CD4-positive, alpha-beta T cell (primary cell): ENCODE data around the gene MON2. TPM values are rescaled to one million over a fixed set of nuclear protein-coding genes. Genes with fewer than 3 reads are reported as not detected.

Experiments used
- ATAC-seq: fragments of 200-7000 bp; cut with Tn5 transposase; one replicate; pipeline ENCODE4 v1.10.0; 2022; ENCODE audit warnings: mild to moderate bottlenecking; ENCODE audit not compliant: poor library complexity
- CTCF ChIA-PET: fragments of 350-600 bp; sonication (Branson Sonifier 250); formaldehyde crosslinking; loops from one replicate; lab custom pipeline; 2021; ENCODE audit warnings: antibody characterized with exemption, inconsistent platforms; lab: Charles Lee
- POLR2A ChIA-PET: fragments of 350-600 bp; sonication (Branson Sonifier 250); formaldehyde crosslinking; loops from one replicate; lab custom pipeline; 2021; ENCODE audit warnings: antibody characterized with exemption, inconsistent platforms; lab: Charles Lee
- DNase-seq, 14 experiments: peaks; one replicate each; pipeline ENCODE4 v3.0.0-alpha.2; 2013 to 2020; ENCODE audit warnings: mixed read lengths in 2 of 14
- H3K27ac ChIP-seq, 2 donors: one replicate each; pipeline versions ENCODE4 v1.5.1 to v1.7.0; 2013; ENCODE audit warnings: low read length in 2 of 2, low read depth in 1 of 2, mild to moderate bottlenecking in 1 of 2
- H3K27me3 ChIP-seq, 2 experiments: 1 replicate in 1 of 2; 2 replicates in 1 of 2; pipeline versions ENCODE4 v1.6.1 to v1.7.0; 2013; ENCODE audit warnings: low read length in 2 of 2, control low read depth in 1 of 2, mild to moderate bottlenecking in 1 of 2, moderate library complexity in 1 of 2; ENCODE audit not compliant: insufficient read depth in 2 of 2, control insufficient read depth in 1 of 2
- H3K36me3 ChIP-seq: one replicate; pipeline ENCODE4 v1.6.1; 2013; ENCODE audit warnings: low read length, control low read depth; ENCODE audit not compliant: insufficient read depth
- H3K4me1 ChIP-seq: one replicate; pipeline ENCODE4 v1.6.1; 2013; ENCODE audit warnings: low read length, control low read depth; ENCODE audit not compliant: insufficient read depth
- H3K4me3 ChIP-seq: one replicate; pipeline ENCODE4 v1.5.1; 2013; ENCODE audit warnings: mild to moderate bottlenecking, low read length, moderate library complexity
- H3K9me3 ChIP-seq, 2 experiments: 1 replicate in 1 of 2; 2 replicates in 1 of 2; pipeline versions ENCODE4 v1.6.1 to v1.7.0; 2013; ENCODE audit warnings: low read length in 2 of 2, mild to moderate bottlenecking in 2 of 2, control low read depth in 1 of 2, moderate library complexity in 1 of 2; ENCODE audit not compliant: control insufficient read depth in 1 of 2, insufficient read depth in 1 of 2
- H3K27ac Mint-ChIP-seq: one replicate; pipeline ENCODE4 v1.8.0; 2020; ENCODE audit warnings: mixed read lengths
- H3K27me3 Mint-ChIP-seq: one replicate; pipeline ENCODE4 v1.8.0; 2021; ENCODE audit warnings: mixed read lengths
- H3K36me3 Mint-ChIP-seq: one replicate; pipeline ENCODE4 v1.8.0; 2021; ENCODE audit warnings: low read depth, mixed read lengths
- H3K4me1 Mint-ChIP-seq: one replicate; pipeline ENCODE4 v1.8.0; 2021; ENCODE audit warnings: low read depth, mixed read lengths
- H3K4me3 Mint-ChIP-seq: one replicate; pipeline ENCODE4 v1.8.0; 2020; ENCODE audit warnings: mild to moderate bottlenecking, mixed read lengths
- H3K9me3 Mint-ChIP-seq: one replicate; pipeline ENCODE4 v1.8.0; 2020; ENCODE audit warnings: mixed read lengths
- intact Hi-C, 2 experiments: fragments of 100-400 bp; cut with DNase I in 1 of 2; cut with micrococcal nuclease in 1 of 2; formaldehyde crosslinking; loops; one replicate each; pipeline versions ENCODE4 v1.15.1 to v1.9.0; 2023 to 2025; cut with DNase I, micrococcal nuclease
- total RNA-seq, 174 experiments: library from RNA in 2 of 174; stranded (reverse) in 2 of 174; gene quantifications; one replicate each; pipeline ENCODE4 v1.2.3 and lab custom pipeline; 2021 to 2026
- TF ChIP-seq, protein P1 (sequence below): fragments of 200-600 bp; IDR thresholded peaks from one replicate; pipeline ENCODE4 v1.8.0; 2022; ENCODE audit warnings: antibody characterized with exemption, mild to moderate bottlenecking

The MON2 gene
- total RNA-seq, 2 experiments from 2014 or later = 51.8 to 52.6 TPM

DNA sequence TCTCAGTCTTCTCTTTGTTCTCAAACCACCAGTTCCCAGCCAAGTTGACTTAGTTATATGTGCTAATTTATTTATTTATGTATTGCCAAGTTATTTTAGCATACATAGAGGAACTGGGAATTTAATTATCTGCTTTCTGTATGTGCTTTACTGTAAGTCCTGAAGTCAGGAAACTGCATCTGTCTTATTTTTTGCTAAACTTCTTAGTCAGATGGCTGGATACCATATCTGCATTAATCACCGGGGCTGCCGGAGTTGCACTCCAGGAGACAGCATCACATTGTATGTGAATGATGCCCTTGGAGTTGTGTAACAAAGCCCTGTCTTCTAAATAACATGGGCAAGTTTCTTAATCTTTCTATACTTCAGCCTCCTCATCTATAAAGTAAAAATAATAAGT is 96.2 kb downstream of the MON2 start:
- Mint-ChIP-seq H3K36me3 (peaks cover 70% of the 10 kb centered on the region), H3K9me3 (no peaks in the 10 kb centered on the region), H3K27ac (no peak overlapping the region), H3K27me3 (no peaks in the 10 kb centered on the region), H3K4me3 (no peak overlapping the region), H3K4me1 (no peaks in the 10 kb centered on the region)
- POLR2A ChIA-PET = no interaction called here
- ATAC-seq = no peak
- peaks cover 45% of the 10 kb centered on the region for H3K36me3 ChIP-seq
- H3K4me3 ChIP-seq = no peak overlapping the region
- no peak for DNase-seq
- CTCF ChIA-PET = no interaction called here
- intact Hi-C loops = no loop called here
- no peaks in the 10 kb centered on the region for H3K9me3 ChIP-seq
- H3K4me1 ChIP-seq = no peaks in the 10 kb centered on the region
- H3K27ac ChIP-seq = no peak overlapping the region
- TF ChIP-seq, protein P1, sequence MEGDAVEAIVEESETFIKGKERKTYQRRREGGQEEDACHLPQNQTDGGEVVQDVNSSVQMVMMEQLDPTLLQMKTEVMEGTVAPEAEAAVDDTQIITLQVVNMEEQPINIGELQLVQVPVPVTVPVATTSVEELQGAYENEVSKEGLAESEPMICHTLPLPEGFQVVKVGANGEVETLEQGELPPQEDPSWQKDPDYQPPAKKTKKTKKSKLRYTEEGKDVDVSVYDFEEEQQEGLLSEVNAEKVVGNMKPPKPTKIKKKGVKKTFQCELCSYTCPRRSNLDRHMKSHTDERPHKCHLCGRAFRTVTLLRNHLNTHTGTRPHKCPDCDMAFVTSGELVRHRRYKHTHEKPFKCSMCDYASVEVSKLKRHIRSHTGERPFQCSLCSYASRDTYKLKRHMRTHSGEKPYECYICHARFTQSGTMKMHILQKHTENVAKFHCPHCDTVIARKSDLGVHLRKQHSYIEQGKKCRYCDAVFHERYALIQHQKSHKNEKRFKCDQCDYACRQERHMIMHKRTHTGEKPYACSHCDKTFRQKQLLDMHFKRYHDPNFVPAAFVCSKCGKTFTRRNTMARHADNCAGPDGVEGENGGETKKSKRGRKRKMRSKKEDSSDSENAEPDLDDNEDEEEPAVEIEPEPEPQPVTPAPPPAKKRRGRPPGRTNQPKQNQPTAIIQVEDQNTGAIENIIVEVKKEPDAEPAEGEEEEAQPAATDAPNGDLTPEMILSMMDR = no peak
- no peaks in the 10 kb centered on the region for H3K27me3 ChIP-seq

DNA sequence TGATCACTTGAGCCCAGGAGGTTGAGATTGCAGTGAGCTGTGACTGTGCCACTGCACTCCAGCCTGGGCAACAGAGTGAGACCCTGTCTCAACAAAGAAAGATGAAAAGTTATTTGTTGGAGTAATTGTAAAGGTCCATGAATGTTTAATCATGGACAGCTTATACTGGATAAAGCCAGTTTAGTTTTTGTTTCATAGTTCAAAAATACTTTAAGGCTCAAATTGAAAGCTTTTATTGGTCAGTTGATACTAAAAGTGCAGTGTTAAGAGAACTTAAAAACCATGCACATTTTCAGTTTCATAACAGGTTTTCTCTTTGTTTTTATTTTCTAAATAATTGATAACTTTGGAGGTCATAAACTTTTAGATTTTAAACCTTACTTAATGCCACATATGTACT is 108.4 kb downstream of the MON2 start:
- Histone ChIP-seq H3K4me3 (no peak overlapping the region), H3K27ac (no peak overlapping the region), H3K27me3 (no peaks in the 10 kb centered on the region), H3K4me1 (no peaks in the 10 kb centered on the region), H3K36me3 (peaks cover 34% of the 10 kb centered on the region), H3K9me3 (no peaks in the 10 kb centered on the region)
- Mint-ChIP-seq H3K27ac (no peak overlapping the region), H3K4me1 (no peaks in the 10 kb centered on the region), H3K9me3 (no peaks in the 10 kb centered on the region), H3K27me3 (no peaks in the 10 kb centered on the region), H3K4me3 (no peak overlapping the region), H3K36me3 (peaks cover 52% of the 10 kb centered on the region)
- ATAC-seq (no peak), DNase-seq (no peak)
- TF ChIP-seq, protein P1 = no peak
- ChIA-PET CTCF (interaction anchor here (0.7 to 1.7 kb wide), 3 partner anchors 18 to 137 kb away, joined by 3 to 4 read pairs (median 3); no protein-coding TSS in a partner anchor), POLR2A (no interaction called here)
- intact Hi-C loops = no loop called here

DNA sequence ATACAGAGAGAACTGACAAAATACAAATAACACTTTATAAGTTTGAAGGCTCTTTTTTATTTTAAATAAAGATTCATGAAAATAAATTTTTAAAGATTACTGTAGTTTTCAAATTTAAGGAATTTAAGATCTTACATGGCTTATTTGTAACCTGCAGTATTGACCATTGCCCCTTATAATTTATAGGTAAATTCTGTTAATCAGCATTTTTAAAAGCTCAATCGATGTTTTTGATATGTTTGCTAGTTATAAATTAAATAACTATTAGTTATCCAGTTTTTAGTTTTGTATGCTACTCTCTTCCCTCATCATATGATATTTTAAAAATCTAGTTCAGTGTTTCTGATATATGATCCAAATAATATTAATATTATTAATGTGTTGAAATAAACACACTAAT is 109.9 kb downstream of the MON2 start:
- H3K27ac Mint-ChIP-seq = no peak overlapping the region
- H3K4me3 Mint-ChIP-seq = no peak overlapping the region
- H3K36me3 Mint-ChIP-seq = peaks cover 51% of the 10 kb centered on the region
- no peaks in the 10 kb centered on the region for H3K4me1 ChIP-seq
- ChIA-PET POLR2A (no interaction called here), CTCF (no interaction called here)
- TF ChIP-seq, protein P1 = no peak
- H3K9me3 ChIP-seq = no peaks in the 10 kb centered on the region
- H3K9me3 Mint-ChIP-seq = no peaks in the 10 kb centered on the region
- intact Hi-C loops = no loop called here
- H3K27ac ChIP-seq = no peak overlapping the region
- DNase-seq = no peak
- no peaks in the 10 kb centered on the region for H3K4me1 Mint-ChIP-seq
- H3K27me3 ChIP-seq = no peaks in the 10 kb centered on the region
- no peak overlapping the region for H3K4me3 ChIP-seq
- no peak for ATAC-seq
- H3K27me3 Mint-ChIP-seq = no peaks in the 10 kb centered on the region
- H3K36me3 ChIP-seq = peaks cover 40% of the 10 kb centered on the region
